OCI-LY3 (cell line): ENCODE data around the gene SRC.

Source experiments
- H2AFZ ChIP-seq: fragments of 200-600, 300-600 bp; shearing (Covaris generic); 2 replicates; pipeline ENCODE4 v1.6.0; 2014; ENCODE audit warnings: antibody characterized with exemption, low read depth, low read length
- H3K27ac ChIP-seq: fragments of 200-600, 300-600 bp; sonication (generic); 2 replicates; pipeline ENCODE4 v1.5.1; 2014; ENCODE audit warnings: mild to moderate bottlenecking, low read length, moderate library complexity, mixed read lengths
- H3K27me3 ChIP-seq: fragments of 200-600, 300-600 bp; sonication (generic); 2 replicates; pipeline ENCODE4 v1.6.1; 2014; ENCODE audit warnings: low read depth, low read length, mixed read lengths
- H3K36me3 ChIP-seq: fragments of 200-600, 300-600 bp; sonication (generic); replicated peaks from 2 replicates; pipeline ENCODE3; 2014; ENCODE audit warnings: low read depth, low read length, mixed read lengths
- H3K4me1 ChIP-seq: fragments of 300-600, 200-600 bp; sonication (generic); 2 replicates; pipeline ENCODE4 v1.6.1; 2014; ENCODE audit warnings: low read length, mixed read lengths
- H3K4me2 ChIP-seq: fragments of 200-600, 300-600 bp; sonication (generic); 2 replicates; pipeline ENCODE4 v1.6.1; 2014; ENCODE audit warnings: low read length, mixed read lengths
- H3K4me3 ChIP-seq: fragments of 300-600, 200-600 bp; sonication (generic); 2 replicates; pipeline ENCODE4 v1.5.1; 2014; ENCODE audit warnings: antibody characterized with exemption, mild to moderate bottlenecking, low read length, moderate library complexity
- H3K79me2 ChIP-seq: fragments of 300-600, 200-600 bp; shearing (Covaris generic); 2 replicates; pipeline ENCODE4 v1.6.1; 2014; ENCODE audit warnings: mild to moderate bottlenecking, low read length, mixed read lengths
- H3K9ac ChIP-seq: fragments of 300-600, 200-600 bp; shearing (Covaris generic); 2 replicates; pipeline ENCODE4 v1.6.0; 2014; ENCODE audit warnings: mild to moderate bottlenecking, low read length, moderate library complexity
- H3K9me3 ChIP-seq: fragments of 200-600, 300-600 bp; shearing (Covaris generic); 2 replicates; pipeline ENCODE4 v1.6.1; 2014; ENCODE audit warnings: low read length, mixed read lengths; ENCODE audit not compliant: insufficient read depth
- H4K20me1 ChIP-seq: fragments of 200-600, 300-600 bp; sonication (generic); 2 replicates; pipeline ENCODE4 v1.6.1; 2016; ENCODE audit warnings: low read length, mixed read lengths; ENCODE audit not compliant: insufficient read depth
- EZH2phosphoT487 ChIP-seq: fragments of 200-600 bp; shearing (Covaris generic); IDR thresholded peaks from 2 replicates; pipeline ENCODE4 v1.6.1; 2018; ENCODE audit warnings: antibody characterized with exemption, mixed run types, low read depth
- TF ChIP-seq, protein P1 (sequence below): fragments of 200-600, 300-600 bp; sonication (generic); IDR thresholded peaks from 2 replicates; pipeline ENCODE4 v1.5.1; 2014; ENCODE audit warnings: antibody characterized with exemption, low read length, low read depth

Gene SRC

DNA sequence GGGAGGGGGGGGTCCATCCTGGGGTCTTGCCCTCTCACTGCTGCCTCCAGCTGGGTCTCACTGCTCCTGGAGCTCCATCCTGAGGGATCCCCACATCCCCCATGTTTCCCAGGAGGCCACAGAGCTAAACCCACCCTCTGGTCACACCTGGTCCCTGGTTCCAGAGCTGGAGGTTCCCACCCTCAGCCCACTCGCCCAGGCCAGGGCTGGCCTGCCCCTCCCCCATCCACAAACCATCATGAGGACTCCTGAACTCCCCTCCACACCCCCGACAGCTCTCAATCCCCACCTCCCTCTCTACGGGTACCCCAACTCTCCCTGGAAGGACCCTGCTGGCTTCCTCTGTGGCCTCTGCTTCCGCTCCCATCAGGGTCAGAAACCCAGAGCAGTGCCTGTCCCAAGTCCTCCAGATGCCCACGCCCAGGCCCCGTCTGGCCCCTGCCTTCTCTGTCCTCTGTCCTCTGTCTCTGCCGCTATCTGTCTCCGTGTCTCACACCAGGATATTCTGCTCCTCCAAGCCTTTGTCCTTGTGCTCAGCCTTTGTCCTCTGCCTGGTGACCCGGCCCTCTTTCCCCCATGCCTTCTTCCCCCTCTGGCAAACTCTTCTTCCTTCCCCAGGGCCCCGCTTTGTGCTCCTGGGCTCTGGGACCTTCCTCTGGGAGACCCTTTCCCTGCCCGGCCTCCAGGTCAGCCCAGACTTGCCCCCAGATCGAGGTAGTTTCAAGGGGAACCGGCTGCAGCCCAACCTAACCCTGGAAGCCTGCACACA lies 74.0 kb downstream of the SRC start:
- Histone ChIP-seq H3K36me3 (no peaks in the 10 kb centered on the region), H3K9ac (no peak overlapping the region)

GRCh38 chr20:37420610-37421009 lies 74.7 kb downstream of the SRC start:
- Histone ChIP-seq H3K4me2 (no peak overlapping the region), H3K9ac (no peak overlapping the region), H3K27me3 (peaks cover 74% of the 10 kb centered on the region), H2AFZ (no peak overlapping the region), H3K36me3 (no peaks in the 10 kb centered on the region), H3K4me1 (no peaks in the 10 kb centered on the region), H3K27ac (no peak overlapping the region), H4K20me1 (no peaks in the 10 kb centered on the region), H3K9me3 (no peaks in the 10 kb centered on the region), H3K79me2 (no peaks in the 10 kb centered on the region), H3K4me3 (no peak overlapping the region)
- TF ChIP-seq, protein P1, sequence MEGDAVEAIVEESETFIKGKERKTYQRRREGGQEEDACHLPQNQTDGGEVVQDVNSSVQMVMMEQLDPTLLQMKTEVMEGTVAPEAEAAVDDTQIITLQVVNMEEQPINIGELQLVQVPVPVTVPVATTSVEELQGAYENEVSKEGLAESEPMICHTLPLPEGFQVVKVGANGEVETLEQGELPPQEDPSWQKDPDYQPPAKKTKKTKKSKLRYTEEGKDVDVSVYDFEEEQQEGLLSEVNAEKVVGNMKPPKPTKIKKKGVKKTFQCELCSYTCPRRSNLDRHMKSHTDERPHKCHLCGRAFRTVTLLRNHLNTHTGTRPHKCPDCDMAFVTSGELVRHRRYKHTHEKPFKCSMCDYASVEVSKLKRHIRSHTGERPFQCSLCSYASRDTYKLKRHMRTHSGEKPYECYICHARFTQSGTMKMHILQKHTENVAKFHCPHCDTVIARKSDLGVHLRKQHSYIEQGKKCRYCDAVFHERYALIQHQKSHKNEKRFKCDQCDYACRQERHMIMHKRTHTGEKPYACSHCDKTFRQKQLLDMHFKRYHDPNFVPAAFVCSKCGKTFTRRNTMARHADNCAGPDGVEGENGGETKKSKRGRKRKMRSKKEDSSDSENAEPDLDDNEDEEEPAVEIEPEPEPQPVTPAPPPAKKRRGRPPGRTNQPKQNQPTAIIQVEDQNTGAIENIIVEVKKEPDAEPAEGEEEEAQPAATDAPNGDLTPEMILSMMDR: no peak
- TF ChIP-seq EZH2phosphoT487: no peak

More for the DNA sequence above, 74.0 kb downstream of the SRC start:
- Histone ChIP-seq H3K79me2 (no peaks in the 10 kb centered on the region), H2AFZ (no peak overlapping the region), H3K27ac (no peak overlapping the region), H3K9me3 (no peaks in the 10 kb centered on the region), H3K4me3 (no peak overlapping the region), H3K4me1 (no peaks in the 10 kb centered on the region), H4K20me1 (no peaks in the 10 kb centered on the region), H3K4me2 (no peak overlapping the region), H3K27me3 (peaks cover 68% of the 10 kb centered on the region)
- TF ChIP-seq, protein P1: no peak
- TF ChIP-seq EZH2phosphoT487: no peak

GRCh38 chr20:37421060-37421905 lies 75.3 kb downstream of the SRC start:
- H3K36me3 ChIP-seq: no peaks in the 10 kb centered on the region
- TF ChIP-seq EZH2phosphoT487: no peak
- TF ChIP-seq, protein P1: no peak
- no peak overlapping the region for H3K4me3 ChIP-seq
- H3K4me2 ChIP-seq: no peak overlapping the region
- no peaks in the 10 kb centered on the region for H3K79me2 ChIP-seq
- H2AFZ ChIP-seq: no peak overlapping the region
- no peak overlapping the region for H3K9ac ChIP-seq
- no peaks in the 10 kb centered on the region for H3K4me1 ChIP-seq
- no peaks in the 10 kb centered on the region for H3K9me3 ChIP-seq
- H4K20me1 ChIP-seq: no peaks in the 10 kb centered on the region
- H3K27ac ChIP-seq: no peak overlapping the region
- H3K27me3 ChIP-seq: peaks cover 81% of the 10 kb centered on the region

DNA sequence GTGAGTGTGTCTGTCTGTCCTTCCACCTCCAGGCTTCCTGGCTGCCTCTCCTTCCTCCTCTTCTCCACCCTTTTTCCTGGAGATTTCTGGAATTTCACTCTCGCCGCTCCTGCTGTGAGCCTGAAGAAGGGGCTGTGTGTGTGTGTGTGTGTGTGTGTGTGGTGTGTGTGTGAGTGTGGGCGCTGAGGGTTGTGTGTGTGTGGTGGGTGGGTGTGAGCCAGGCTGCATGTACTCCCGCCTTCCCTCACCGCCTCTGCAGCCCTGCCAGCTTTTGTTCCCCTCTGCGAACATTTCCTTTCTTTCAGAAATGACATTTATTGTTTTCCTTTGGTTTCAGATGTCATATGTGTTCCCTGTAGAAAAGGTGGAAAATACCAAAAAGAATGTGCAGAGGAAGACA lies 76.0 kb downstream of the SRC start:
- Histone ChIP-seq H3K9ac (no peak overlapping the region), H3K4me2 (no peak overlapping the region)

More for the DNA sequence above, 76.0 kb downstream of the SRC start:
- Histone ChIP-seq H3K9me3 (no peaks in the 10 kb centered on the region), H2AFZ (no peak overlapping the region), H4K20me1 (no peaks in the 10 kb centered on the region), H3K79me2 (no peaks in the 10 kb centered on the region), H3K36me3 (no peaks in the 10 kb centered on the region), H3K4me1 (no peaks in the 10 kb centered on the region), H3K27me3 (peaks cover 88% of the 10 kb centered on the region), H3K4me3 (no peak overlapping the region), H3K27ac (no peak overlapping the region)
- no peak for TF ChIP-seq EZH2phosphoT487
- TF ChIP-seq, protein P1: no peak
